Heart right ventricle (tissue), 16 donors: ENCODE results near the gene EFCAB6. TPM values are rescaled to one million over a fixed set of nuclear protein-coding genes. Genes with fewer than 3 reads are reported as not detected.

Source experiments
- ATAC-seq, 8 donors: fragments of 200-7000 bp; cut with Tn5 transposase; one replicate each; pipeline ENCODE4 v1.9.1; 2020; ENCODE audit warnings: mild to moderate bottlenecking in 8 of 8, moderate library complexity in 8 of 8, moderate number of reproducible peaks in 1 of 8
- DNase-seq, 2 donors: peaks; one replicate each; pipeline ENCODE4 v3.0.0-alpha.2; 2020
- H3K27ac ChIP-seq, 10 donors: fragments of 200-600 bp; sonication (generic) in 2 of 10; one replicate each; pipeline versions ENCODE4 v1.5.0 to v1.8.0; 2020 to 2022; ENCODE audit warnings: mild to moderate bottlenecking in 3 of 10
- H3K27me3 ChIP-seq, 7 donors: fragments of 200-600 bp; one replicate each; pipeline ENCODE4 v1.8.0; 2021 to 2022; ENCODE audit warnings: mild to moderate bottlenecking in 2 of 7
- H3K36me3 ChIP-seq, 9 donors: fragments of 200-600 bp; sonication (generic) in 1 of 9; one replicate each; pipeline versions ENCODE4 v1.5.0 to v1.8.0; 2020 to 2022; ENCODE audit warnings: mild to moderate bottlenecking in 2 of 9
- H3K4me1 ChIP-seq, 9 donors: fragments of 200-600 bp; sonication (generic) in 1 of 9; one replicate each; pipeline versions ENCODE4 v1.5.0 to v1.8.0; 2020 to 2022; ENCODE audit warnings: mild to moderate bottlenecking in 4 of 9
- H3K4me3 ChIP-seq, 10 donors: fragments of 200-600 bp; sonication (generic) in 2 of 10; one replicate each; pipeline versions ENCODE4 v1.5.0 to v1.8.0; 2020 to 2022; ENCODE audit warnings: mild to moderate bottlenecking in 7 of 10, moderate library complexity in 2 of 10
- H3K9me3 ChIP-seq, 11 donors: fragments of 200-600 bp in 10 of 11; sonication (generic) in 2 of 11; one replicate each; pipeline versions ENCODE4 v1.5.0 to v1.8.0; 2013 to 2022; ENCODE audit warnings: mild to moderate bottlenecking in 2 of 11, control low read depth in 1 of 11, moderate library complexity in 1 of 11
- CTCF ChIP-seq, 9 donors: fragments of 200-600 bp; sonication (generic) in 2 of 9; IDR thresholded peaks; one replicate each; pipeline versions ENCODE4 v1.5.0 to v1.8.0; 2021 to 2022; ENCODE audit warnings: antibody characterized with exemption in 9 of 9, mild to moderate bottlenecking in 5 of 9, moderate library complexity in 1 of 9
- WGBS, 2 donors: extraction: QIAGEN DNeasy Blood & Tissue Kit; methylation state at CpG; one replicate each; pipeline ENCODE4 v1.1.7; 2013; ENCODE audit warnings: inconsistent platforms in 1 of 2; 5-methylcytosine and 5-hydroxymethylcytosine counted together
- intact Hi-C, 10 donors: fragments of 100-400 bp; cut with DNase I; formaldehyde crosslinking; loops; one replicate each; pipeline versions ENCODE4 v1.11.1 to v1.14.2; 2022
- polyA plus RNA-seq, 2 donors: library from polyadenylated mRNA; stranded (reverse); fragments of 200-250 nt; gene quantifications; one replicate each; pipeline ENCODE4 v1.2.3, GENCODE V29; 2013
- total RNA-seq, 10 donors: library from RNA; stranded (reverse); fragmentation: NEBNext Ultra II Directional in 3 of 10; extraction: Animal tissue kit (Norgen Biotek cat#: 25700) in 3 of 10; gene quantifications; one replicate each; pipeline versions ENCODE4 v1.2.1 to v1.2.4, GENCODE V29; 2021 to 2023
- donor health status: Arrhythmogenic right ventricular cardiomyopathy.
- donor health status: ischemic (EF 13 %, LVEDD 7.1; RV severe dilation, severe dysfunction).
- donor health status: healthy with polysubstance abuse.
- donor health status: DM: no; HTN: yes; CAD: no.
- donor health status: DM: no; HTN: no; CAD: no.
- donor health status: ischemic (EF 25% LVEDD 6.9; RV normal size, moderate dysfunction).
- donor health status: ischemic (EF 25% LVEDD 5.7; RV mildly dilated, moderate dysfunction).
- donor health status: healthy.
- donor health status: DM: yes; HTN: yes; CAD: no.
- donor health status: Ischemic cardiomyopathy.
- donor health status: ischemic (EF 35%, LVEDD 5.7; RV mildly dilated, moderate dysfunction).
- donor health status: nonischemic (EF 11% LVEDD 7.7; RV severe dilation, severe dysfunction).
- donor health status: DM: yes; HTN: yes; CAD: no.
- donor health status: PGD.
- donor health status: ischemic (EF 29% LVEDD 5.4; RV normal size, mild dysfunction).
- donor health status: nonischemic (EF 23%, LVEDD 6.1; RV moderate dilation, normal function).

Gene EFCAB6
- total and polyA plus RNA-seq, 12 donors, result 0.25 to 4.3 (median 1.8) TPM

GRCh38 chr22:43635101-43635500, 177.0 kb downstream of the EFCAB6 start:
- intact Hi-C loops, result no loop called here
- WGBS, 2 donors, result 79 to 86% methylated on average over 9 of the region's 9 CpGs
- DNase-seq, result no peak
- ATAC-seq, result no peak
- Histone ChIP-seq H3K9me3 (peaks cover 0 to 16% (median 6%) of the 10 kb centered on the region in 11 donors), H3K27me3 (no peaks in the 10 kb centered on the region), H3K36me3 (no peaks in the 10 kb centered on the region), H3K4me3 (no peak overlapping the region), H3K27ac (no peak overlapping the region), H3K4me1 (no peaks in the 10 kb centered on the region)
- TF ChIP-seq CTCF (IDR thresholded peaks at IDR 0.05), result no peak

- Histone ChIP-seq H3K9me3 (peaks cover 0 to 8% (median 3%) of the 10 kb centered on the region in 11 donors), H3K36me3 (no peaks in the 10 kb centered on the region), H3K4me3 (no peak overlapping the region), H3K27me3 (no peaks in the 10 kb centered on the region), H3K4me1 (no peaks in the 10 kb centered on the region), H3K27ac (no peak overlapping the region)
- intact Hi-C loops, result no loop called here
- ATAC-seq (no peak), DNase-seq (no peak)
- 53 to 56% methylated on average over 4 of the region's 4 CpGs for WGBS, 2 donors
- no peak for TF ChIP-seq CTCF (IDR thresholded peaks at IDR 0.05)
Measured at GRCh38 chr22:43634316-43634715, 177.8 kb downstream of the EFCAB6 start.

- intact Hi-C loops, result no loop called here
- Histone ChIP-seq H3K36me3 (no peaks in the 10 kb centered on the region), H3K4me3 (no peak overlapping the region), H3K27me3 (no peaks in the 10 kb centered on the region), H3K9me3 (peaks cover 0 to 3% (median 0%) of the 10 kb centered on the region in 11 donors), H3K4me1 (no peaks in the 10 kb centered on the region), H3K27ac (no peak overlapping the region)
- no peak for TF ChIP-seq CTCF (IDR thresholded peaks at IDR 0.05)
- WGBS, 2 donors, result 68 to 69% methylated on average over 13 of the region's 13 CpGs
- no peak for ATAC-seq
- DNase-seq, result no peak
Measured at GRCh38 chr22:43633631-43634285, 178.3 kb downstream of the EFCAB6 start.

GRCh38 chr22:43631846-43632245, 180.3 kb downstream of the EFCAB6 start:
- WGBS, 2 donors, result 93 to 95% methylated on average over 10 of the region's 10 CpGs
- ATAC-seq, result no peak
- no peaks in the 10 kb centered on the region for H3K9me3 ChIP-seq

More at GRCh38 chr22:43631846-43632245, 180.3 kb downstream of the EFCAB6 start:
- Histone ChIP-seq H3K27me3 (no peaks in the 10 kb centered on the region), H3K4me3 (no peak overlapping the region), H3K4me1 (no peaks in the 10 kb centered on the region), H3K27ac (no peak overlapping the region), H3K36me3 (no peaks in the 10 kb centered on the region)
- intact Hi-C loops, result no loop called here
- no peak for TF ChIP-seq CTCF (IDR thresholded peaks at IDR 0.05)
- no peak for DNase-seq
